Measurements from ENCODE around the gene SEC22C.

DNA sequence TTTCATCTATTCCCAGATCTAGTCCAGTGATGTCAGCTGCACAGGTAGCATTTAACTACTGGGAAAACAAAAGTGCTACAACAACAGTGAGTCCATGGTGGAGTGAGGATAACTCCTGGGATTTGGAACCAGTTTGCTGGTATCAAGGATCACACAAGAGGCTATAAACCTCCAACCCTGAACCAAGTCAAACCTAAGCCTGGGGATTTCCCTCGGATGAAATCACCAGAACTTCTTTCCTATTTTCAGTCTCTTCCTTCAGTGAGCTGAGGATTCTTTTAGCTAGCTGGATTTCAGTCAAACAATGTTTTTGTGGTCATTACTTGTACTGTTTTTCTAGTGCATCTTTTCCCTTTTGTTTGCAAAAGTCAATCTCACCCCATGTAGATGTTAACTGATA, 31.5 kb downstream of the SEC22C start:
- no peak for TF ChIP-seq EP300 (conservative IDR thresholded peaks at IDR 0.05; ENCODE audit: poor library complexity, severe bottlenecking)
- TF ChIP-seq, protein P1, sequence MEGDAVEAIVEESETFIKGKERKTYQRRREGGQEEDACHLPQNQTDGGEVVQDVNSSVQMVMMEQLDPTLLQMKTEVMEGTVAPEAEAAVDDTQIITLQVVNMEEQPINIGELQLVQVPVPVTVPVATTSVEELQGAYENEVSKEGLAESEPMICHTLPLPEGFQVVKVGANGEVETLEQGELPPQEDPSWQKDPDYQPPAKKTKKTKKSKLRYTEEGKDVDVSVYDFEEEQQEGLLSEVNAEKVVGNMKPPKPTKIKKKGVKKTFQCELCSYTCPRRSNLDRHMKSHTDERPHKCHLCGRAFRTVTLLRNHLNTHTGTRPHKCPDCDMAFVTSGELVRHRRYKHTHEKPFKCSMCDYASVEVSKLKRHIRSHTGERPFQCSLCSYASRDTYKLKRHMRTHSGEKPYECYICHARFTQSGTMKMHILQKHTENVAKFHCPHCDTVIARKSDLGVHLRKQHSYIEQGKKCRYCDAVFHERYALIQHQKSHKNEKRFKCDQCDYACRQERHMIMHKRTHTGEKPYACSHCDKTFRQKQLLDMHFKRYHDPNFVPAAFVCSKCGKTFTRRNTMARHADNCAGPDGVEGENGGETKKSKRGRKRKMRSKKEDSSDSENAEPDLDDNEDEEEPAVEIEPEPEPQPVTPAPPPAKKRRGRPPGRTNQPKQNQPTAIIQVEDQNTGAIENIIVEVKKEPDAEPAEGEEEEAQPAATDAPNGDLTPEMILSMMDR (IDR thresholded peaks at IDR 0.05; ENCODE audit: poor library complexity, severe bottlenecking), result no peak
- TF ChIP-seq, protein P2, sequence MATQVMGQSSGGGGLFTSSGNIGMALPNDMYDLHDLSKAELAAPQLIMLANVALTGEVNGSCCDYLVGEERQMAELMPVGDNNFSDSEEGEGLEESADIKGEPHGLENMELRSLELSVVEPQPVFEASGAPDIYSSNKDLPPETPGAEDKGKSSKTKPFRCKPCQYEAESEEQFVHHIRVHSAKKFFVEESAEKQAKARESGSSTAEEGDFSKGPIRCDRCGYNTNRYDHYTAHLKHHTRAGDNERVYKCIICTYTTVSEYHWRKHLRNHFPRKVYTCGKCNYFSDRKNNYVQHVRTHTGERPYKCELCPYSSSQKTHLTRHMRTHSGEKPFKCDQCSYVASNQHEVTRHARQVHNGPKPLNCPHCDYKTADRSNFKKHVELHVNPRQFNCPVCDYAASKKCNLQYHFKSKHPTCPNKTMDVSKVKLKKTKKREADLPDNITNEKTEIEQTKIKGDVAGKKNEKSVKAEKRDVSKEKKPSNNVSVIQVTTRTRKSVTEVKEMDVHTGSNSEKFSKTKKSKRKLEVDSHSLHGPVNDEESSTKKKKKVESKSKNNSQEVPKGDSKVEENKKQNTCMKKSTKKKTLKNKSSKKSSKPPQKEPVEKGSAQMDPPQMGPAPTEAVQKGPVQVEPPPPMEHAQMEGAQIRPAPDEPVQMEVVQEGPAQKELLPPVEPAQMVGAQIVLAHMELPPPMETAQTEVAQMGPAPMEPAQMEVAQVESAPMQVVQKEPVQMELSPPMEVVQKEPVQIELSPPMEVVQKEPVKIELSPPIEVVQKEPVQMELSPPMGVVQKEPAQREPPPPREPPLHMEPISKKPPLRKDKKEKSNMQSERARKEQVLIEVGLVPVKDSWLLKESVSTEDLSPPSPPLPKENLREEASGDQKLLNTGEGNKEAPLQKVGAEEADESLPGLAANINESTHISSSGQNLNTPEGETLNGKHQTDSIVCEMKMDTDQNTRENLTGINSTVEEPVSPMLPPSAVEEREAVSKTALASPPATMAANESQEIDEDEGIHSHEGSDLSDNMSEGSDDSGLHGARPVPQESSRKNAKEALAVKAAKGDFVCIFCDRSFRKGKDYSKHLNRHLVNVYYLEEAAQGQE (IDR thresholded peaks at IDR 0.05; ENCODE audit: borderline replicate concordance), result no peak
- TF ChIP-seq RAD21 (conservative IDR thresholded peaks at IDR 0.05), result no peak
- TF ChIP-seq EZH2 (IDR thresholded peaks at IDR 0.05; ENCODE audit: borderline replicate concordance, insufficient read depth, low read length, poor library complexity, severe bottlenecking), result no peak
- no peak for TF ChIP-seq POLR2AphosphoS5 (IDR thresholded peaks at IDR 0.05)
- TF ChIP-seq TAF1 (IDR thresholded peaks at IDR 0.05; ENCODE audit: low read depth), result no peak
